HFF-Myc (cell line): Measurements from ENCODE around the gene SLC16A3.

Source experiments
- DNase-seq: peaks from one replicate; pipeline ENCODE4 v3.0.0-alpha.2; 2011; ENCODE audit warnings: low read depth; ENCODE audit errors: extremely low read depth
- H3K4me3 ChIP-seq: replicated peaks from 2 replicates; pipeline ENCODE4 v1.5.1; 2011; ENCODE audit warnings: low read depth, mild to moderate bottlenecking, control low read depth, low read length
- CTCF ChIP-seq: IDR thresholded peaks from 2 replicates; pipeline ENCODE4 v1.5.1; 2012; ENCODE audit warnings: mild to moderate bottlenecking, low read depth, low read length, control low read depth; ENCODE audit errors: missing control alignments

The SLC16A3 gene

GRCh38 chr17:82285141-82285540 is 56.3 kb downstream of the SLC16A3 start:
- no peak overlapping the region for H3K4me3 ChIP-seq
- TF ChIP-seq CTCF = no peak
- DNase-seq = no peak

- TF ChIP-seq CTCF = no peak
- H3K4me3 ChIP-seq = no peak overlapping the region
- DNase-seq = no peak
These were observed 58.4 kb downstream of the SLC16A3 start for GRCh38 chr17:82287013-82287867.

GRCh38 chr17:82287868-82288801 is 59.3 kb downstream of the SLC16A3 start:
- no peak overlapping the region for H3K4me3 ChIP-seq
- no peak for TF ChIP-seq CTCF
- DNase-seq = no peak
